ENCODE results near the gene FAM221B.

The FAM221B gene

GRCh38 chr9:35828716-35829083 lies at the start of gene FAM221B:
Gene FAM221B (minus strand): TSS chr9:35828732. CDS start chr9:35826161, 2,571 bp downstream.
- no peak for DNase-seq

GRCh38 chr9:35872505-35872904 lies 44.0 kb upstream of the FAM221B start:
- DNase-seq: no peak

- DNase-seq: no peak
These were observed 43.0 kb upstream of the FAM221B start for GRCh38 chr9:35871545-35871944.

GRCh38 chr9:35870351-35870923 lies 41.9 kb upstream of the FAM221B start, which contains the start of gene OR13J1:
Gene OR13J1 (minus strand): TSS chr9:35870401. CDS start chr9:35870401, 0 bp downstream.
- DNase-seq: no peak

- no peak for DNase-seq
These were observed 41.2 kb upstream of the FAM221B start for GRCh38 chr9:35869621-35870216.

- no peak for DNase-seq
These were observed 40.4 kb upstream of the FAM221B start for GRCh38 chr9:35868933-35869332.

GRCh38 chr9:35867538-35867937 lies 39.0 kb upstream of the FAM221B start:
- no peak for DNase-seq

- no peak for DNase-seq
These were observed 36.2 kb upstream of the FAM221B start for GRCh38 chr9:35864695-35865255.

- DNase-seq: no peak
These were observed 35.1 kb upstream of the FAM221B start for GRCh38 chr9:35863583-35863982.

- DNase-seq: no peak
These were observed 33.8 kb upstream of the FAM221B start for GRCh38 chr9:35862328-35862727.

GRCh38 chr9:35861161-35861897 lies 32.8 kb upstream of the FAM221B start:
- no peak for DNase-seq

- DNase-seq: no peak
These were observed 31.4 kb upstream of the FAM221B start for GRCh38 chr9:35859990-35860339.

GRCh38 chr9:35859310-35859989 lies 30.9 kb upstream of the FAM221B start:
- DNase-seq: no peak

GRCh38 chr9:35858458-35858857 lies 29.9 kb upstream of the FAM221B start:
- no peak for DNase-seq

GRCh38 chr9:35856882-35857281 lies 28.4 kb upstream of the FAM221B start:
- DNase-seq: no peak

- no peak for DNase-seq
These were observed 27.7 kb upstream of the FAM221B start for GRCh38 chr9:35856206-35856605.

- DNase-seq: no peak
These were observed 25.7 kb upstream of the FAM221B start for GRCh38 chr9:35854091-35854762.

- DNase-seq: no peak
These were observed 24.6 kb upstream of the FAM221B start for GRCh38 chr9:35852876-35853865.

GRCh38 chr9:35852267-35852815 lies 23.8 kb upstream of the FAM221B start:
- no peak for DNase-seq

- DNase-seq: no peak
These were observed 19.4 kb upstream of the FAM221B start for GRCh38 chr9:35847792-35848572.

All from stimulated activated naive CD4-positive, alpha-beta T cell treated with Interleukin-2 at 50 U/mL for 16 hours (primary cell).